ENCODE data around the gene PAQR3.

The PAQR3 gene

GRCh38 chr4:78863991-78864390 lies 75.2 kb downstream of the PAQR3 start:
- no peak for DNase-seq (ENCODE audit: low read depth, low spot score)
- TF ChIP-seq EZH2 (IDR thresholded peaks at IDR 0.05) (no peak), FOXP2 (optimal IDR thresholded peaks at IDR 0.05; ENCODE audit: control extremely low read depth, extremely low read length, insufficient read depth) (no peak), POLR2AphosphoS5 (IDR thresholded peaks at IDR 0.05; ENCODE audit: borderline replicate concordance, low read depth, low read length) (no peak)
- Histone ChIP-seq H3K27ac (no peak overlapping the region), H3K4me3 (no peak overlapping the region), H3K9me3 (ENCODE audit: low read depth, low read length) (no peaks in the 10 kb centered on the region), H3K9ac (ENCODE audit: insufficient read length) (no peak overlapping the region), H3K36me3 (ENCODE audit: insufficient read depth, low read length) (no peaks in the 10 kb centered on the region)

- H3K4me3 ChIP-seq = no peak overlapping the region
- TF ChIP-seq FOXP2 (optimal IDR thresholded peaks at IDR 0.05; ENCODE audit: control extremely low read depth, extremely low read length, insufficient read depth) (no peak), POLR2AphosphoS5 (IDR thresholded peaks at IDR 0.05; ENCODE audit: borderline replicate concordance, low read depth, low read length) (no peak), EZH2 (IDR thresholded peaks at IDR 0.05) (no peak)
- H3K9me3 ChIP-seq (ENCODE audit: low read depth, low read length) = no peaks in the 10 kb centered on the region
- no peak overlapping the region for H3K27ac ChIP-seq
- H3K36me3 ChIP-seq (ENCODE audit: insufficient read depth, low read length) = no peaks in the 10 kb centered on the region
- no peak for DNase-seq (ENCODE audit: low read depth, low spot score)
- H3K9ac ChIP-seq (ENCODE audit: insufficient read length) = no peak overlapping the region
These were observed 75.9 kb downstream of the PAQR3 start for GRCh38 chr4:78863254-78863869.

- H3K9me3 ChIP-seq (ENCODE audit: low read depth, low read length) = no peaks in the 10 kb centered on the region
- no peak overlapping the region for H3K4me3 ChIP-seq
- H3K9ac ChIP-seq (ENCODE audit: insufficient read length) = no peak overlapping the region
- TF ChIP-seq POLR2AphosphoS5 (IDR thresholded peaks at IDR 0.05; ENCODE audit: borderline replicate concordance, low read depth, low read length) (no peak), FOXP2 (optimal IDR thresholded peaks at IDR 0.05; ENCODE audit: control extremely low read depth, extremely low read length, insufficient read depth) (no peak), EZH2 (IDR thresholded peaks at IDR 0.05) (no peak)
- no peaks in the 10 kb centered on the region for H3K36me3 ChIP-seq (ENCODE audit: insufficient read depth, low read length)
- no peak for DNase-seq (ENCODE audit: low read depth, low spot score)
- H3K27ac ChIP-seq = no peak overlapping the region
These were observed 76.9 kb downstream of the PAQR3 start for GRCh38 chr4:78862314-78862737.

All from SK-N-MC (cell line).